MM.1S (cell line): ENCODE measurements around the gene RPL10A.

Experiments
- DNase-seq: peaks from one replicate; pipeline ENCODE4 v3.0.0-alpha.2; 2015
- H2AFZ ChIP-seq: fragments of 300-600 bp; sonication (generic); 2 replicates; pipeline ENCODE4 v1.6.0; 2016; ENCODE audit warnings: antibody characterized with exemption, low read length
- H3F3A ChIP-seq: fragments of 300-600 bp; sonication (generic); 2 replicates; pipeline ENCODE4 v1.6.1; 2016; ENCODE audit warnings: mild to moderate bottlenecking, antibody characterized with exemption, low read length, moderate library complexity, mixed read lengths; ENCODE audit not compliant: insufficient read depth
- H3K27ac ChIP-seq: fragments of 300-600 bp; sonication (generic); 2 replicates; pipeline ENCODE4 v1.5.1; 2016; ENCODE audit warnings: mild to moderate bottlenecking, low read length
- H3K27me3 ChIP-seq: fragments of 300-600 bp; sonication (generic); replicated peaks from 2 replicates; pipeline ENCODE4 v1.6.0; 2016; ENCODE audit warnings: low read length; ENCODE audit not compliant: insufficient read depth
- H3K36me3 ChIP-seq: fragments of 300-600 bp; sonication (generic); replicated peaks from 2 replicates; pipeline ENCODE4 v1.6.1; 2016; ENCODE audit warnings: mild to moderate bottlenecking, low read length, mixed read lengths; ENCODE audit not compliant: insufficient read depth
- H3K4me1 ChIP-seq: fragments of 300-600 bp; sonication (generic); 2 replicates; pipeline ENCODE4 v1.6.1; 2016; ENCODE audit warnings: low read length, mixed read lengths
- H3K4me2 ChIP-seq: fragments of 300-600 bp; sonication (generic); 2 replicates; pipeline ENCODE4 v1.6.0; 2016; ENCODE audit warnings: low read depth, low read length
- H3K4me3 ChIP-seq: fragments of 300-600 bp; sonication (generic); 2 replicates; pipeline ENCODE4 v1.5.1; 2016; ENCODE audit warnings: low read length, mixed read lengths
- H3K79me2 ChIP-seq: fragments of 300-600 bp; sonication (generic); 2 replicates; pipeline ENCODE4 v1.6.1; 2016; ENCODE audit warnings: mixed run types, low read length, mixed read lengths
- H3K9ac ChIP-seq: fragments of 300-600 bp; sonication (generic); 2 replicates; pipeline ENCODE4 v1.6.1; 2016; ENCODE audit warnings: low read length, mixed read lengths
- H3K9me2 ChIP-seq: fragments of 300-600 bp; sonication (generic); replicated peaks from 2 replicates; pipeline ENCODE4 v1.6.1; 2016; ENCODE audit warnings: mild to moderate bottlenecking, low read length, mixed read lengths; ENCODE audit not compliant: insufficient read depth
- H3K9me3 ChIP-seq: fragments of 300-600 bp; sonication (generic); replicated peaks from 2 replicates; pipeline ENCODE4 v1.6.1; 2016; ENCODE audit warnings: mild to moderate bottlenecking, low read length, mixed read lengths; ENCODE audit not compliant: insufficient read depth
- H4K20me1 ChIP-seq: fragments of 300-600 bp; sonication (generic); 2 replicates; pipeline ENCODE4 v1.6.1; 2016; ENCODE audit warnings: mild to moderate bottlenecking, low read length, moderate library complexity, mixed read lengths; ENCODE audit not compliant: insufficient read depth
- CTCF ChIP-seq: fragments of 300-600 bp; sonication (generic); IDR thresholded peaks from 2 replicates; pipeline ENCODE4 v1.5.1; 2016; ENCODE audit warnings: antibody characterized with exemption, low read length, mixed read lengths
- EZH2 ChIP-seq: fragments of 300-600 bp; sonication (generic); optimal IDR thresholded peaks from 2 replicates; pipeline ENCODE3; 2017; ENCODE audit warnings: low read depth, mild to moderate bottlenecking, antibody characterized with exemption, low read length, mixed read lengths
- EZH2phosphoT487 ChIP-seq: fragments of 300-600 bp; sonication (generic); IDR thresholded peaks from 2 replicates; pipeline ENCODE4 v1.6.1; 2018; ENCODE audit warnings: antibody characterized with exemption, low read length

Gene RPL10A

GRCh38 chr6:35496841-35497570 is 28.8 kb downstream of the RPL10A start, which contains the start of gene TEAD3:
TEAD3 (minus strand) TSS chr6:35497079.
- peak within 1 kb of the TSS; percentile 81 for H3K4me3 ChIP-seq
- no peaks in the 10 kb centered on the region for H3F3A ChIP-seq
- no peaks in the 10 kb centered on the region for H3K9me3 ChIP-seq
- H3K36me3 ChIP-seq = no peaks in the 10 kb centered on the region
- no peaks in the 10 kb centered on the region for H3K4me1 ChIP-seq
- TF ChIP-seq EZH2 = no peak
- no peak for TF ChIP-seq EZH2phosphoT487
- TF ChIP-seq CTCF = no peak
- peak within 1 kb of the TSS; percentile 61 for H3K9ac ChIP-seq
- peak within 1 kb of the TSS; percentile 99 for H3K4me2 ChIP-seq
- H3K9me2 ChIP-seq = no peaks in the 10 kb centered on the region
- peaks cover 24% of the 10 kb centered on the region for H3K27me3 ChIP-seq
- H2AFZ ChIP-seq = peak within 1 kb of the TSS; percentile 94
- H3K79me2 ChIP-seq = no peaks in the 10 kb centered on the region
- H4K20me1 ChIP-seq = no peaks in the 10 kb centered on the region
- H3K27ac ChIP-seq = no peak within 1 kb of the TSS
- DNase-seq = peak; percentile 53

GRCh38 chr6:35497571-35498421 is 29.6 kb downstream of the RPL10A start:
- peak; percentile 42 for DNase-seq
- H3K27me3 ChIP-seq = peaks cover 24% of the 10 kb centered on the region
- H3K4me3 ChIP-seq = peak overlapping the region; percentile 81
- H3K79me2 ChIP-seq = no peaks in the 10 kb centered on the region
- H3K9me3 ChIP-seq = no peaks in the 10 kb centered on the region
- H3F3A ChIP-seq = no peaks in the 10 kb centered on the region
- no peaks in the 10 kb centered on the region for H3K4me1 ChIP-seq
- peak overlapping the region; percentile 99 for H3K4me2 ChIP-seq
- no peak for TF ChIP-seq EZH2phosphoT487
- no peak for TF ChIP-seq CTCF
- no peak for TF ChIP-seq EZH2
- H3K9ac ChIP-seq = peak overlapping the region; percentile 61
- no peaks in the 10 kb centered on the region for H4K20me1 ChIP-seq
- no peaks in the 10 kb centered on the region for H3K9me2 ChIP-seq
- H2AFZ ChIP-seq = peak overlapping the region; percentile 94
- no peak overlapping the region for H3K27ac ChIP-seq
- H3K36me3 ChIP-seq = no peaks in the 10 kb centered on the region

- TF ChIP-seq EZH2 (no peak), CTCF (no peak), EZH2phosphoT487 (no peak)
- Histone ChIP-seq H2AFZ (no peak overlapping the region), H3K9me3 (no peaks in the 10 kb centered on the region), H4K20me1 (no peaks in the 10 kb centered on the region), H3K9me2 (no peaks in the 10 kb centered on the region), H3K4me2 (peak overlapping the region; percentile 99; the same call in 1 of the 2 replicates), H3K79me2 (no peaks in the 10 kb centered on the region), H3K27me3 (peaks cover 24% of the 10 kb centered on the region), H3K4me1 (no peaks in the 10 kb centered on the region), H3K9ac (no peak overlapping the region), H3K36me3 (no peaks in the 10 kb centered on the region), H3K27ac (no peak overlapping the region), H3F3A (no peaks in the 10 kb centered on the region), H3K4me3 (no peak overlapping the region)
- no peak for DNase-seq
Observed at GRCh38 chr6:35498422-35499067, 30.3 kb downstream of the RPL10A start.
